ENCODE results near the gene KIF1A.
"Not testable (repeated sequence)": the region's sequence is repeated elsewhere in the genome, so short reads cannot be mapped to it uniquely, and the experiment has no call there.

Gene KIF1A

GRCh38 chr2:240702640-240703011, 117.4 kb downstream of the KIF1A start:
- Histone ChIP-seq H3K27me3 (ENCODE audit: insufficient read depth, low read length) (peaks cover 47% of the 10 kb centered on the region), H3K36me3 (ENCODE audit: insufficient read depth, low read length) (no peaks in the 10 kb centered on the region), H2AFZ (ENCODE audit: low read length, unreplicated experiment) (no peak overlapping the region), H3K79me2 (ENCODE audit: control insufficient read depth, insufficient read depth, low read length, unreplicated experiment) (no peaks in the 10 kb centered on the region), H3K4me3 (ENCODE audit: low read depth, low read length) (no peak overlapping the region), H3K27ac (ENCODE audit: low read depth, low read length) (no peak overlapping the region), H3K4me1 (ENCODE audit: control insufficient read depth, insufficient read depth, low read length, unreplicated experiment) (no peaks in the 10 kb centered on the region)

DNA sequence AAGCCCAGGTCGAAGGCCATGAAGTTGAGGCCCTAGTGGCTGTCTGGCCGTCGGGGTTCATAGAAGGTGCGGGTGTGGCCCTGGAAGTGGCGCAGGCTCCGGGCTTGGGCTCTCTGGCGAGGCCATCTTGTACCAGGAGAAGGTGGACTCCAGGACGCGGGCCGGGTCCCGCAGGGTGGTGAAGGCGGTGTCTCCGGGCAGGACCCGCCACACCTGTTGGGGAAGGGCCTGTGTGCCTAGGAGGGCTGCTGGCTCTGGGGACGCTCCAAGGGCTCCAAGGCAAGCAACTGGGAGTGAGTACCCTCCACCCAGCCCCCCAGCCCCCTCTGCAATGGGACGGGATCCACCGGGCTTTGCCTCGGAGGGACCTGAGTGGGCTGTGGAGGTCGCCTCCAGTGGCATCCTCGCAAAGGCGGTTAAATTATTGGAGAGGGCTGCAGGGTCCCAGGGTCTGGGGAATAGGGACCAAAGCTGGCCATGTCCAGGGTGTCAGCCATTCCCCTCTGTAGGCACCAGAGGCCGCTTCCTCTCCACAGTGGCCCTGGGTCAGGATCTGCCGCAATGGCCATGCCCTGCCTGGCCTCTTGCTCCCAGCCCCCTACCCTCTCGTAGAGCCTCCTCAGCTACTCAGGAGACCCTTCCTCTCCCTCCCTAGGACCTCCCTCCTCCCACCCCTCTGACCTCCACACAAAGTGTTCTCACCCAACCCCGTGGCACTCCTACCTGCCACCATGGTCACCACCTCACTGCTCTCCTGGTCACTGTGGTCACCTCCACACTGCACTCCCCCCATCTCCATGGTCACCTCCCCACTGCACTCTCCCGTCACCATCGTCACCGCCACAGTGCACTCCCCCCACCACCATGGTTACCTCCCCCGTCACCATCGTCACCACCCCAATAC, 118.0 kb downstream of the KIF1A start:
- Histone ChIP-seq H3K79me2 (ENCODE audit: control insufficient read depth, insufficient read depth, low read length, unreplicated experiment) (no peaks in the 10 kb centered on the region), H2AFZ (ENCODE audit: low read length, unreplicated experiment) (no peak overlapping the region), H3K4me3 (ENCODE audit: low read depth, low read length) (no peak overlapping the region), H3K27ac (ENCODE audit: low read depth, low read length) (no peak overlapping the region), H3K4me1 (ENCODE audit: control insufficient read depth, insufficient read depth, low read length, unreplicated experiment) (no peaks in the 10 kb centered on the region), H3K36me3 (ENCODE audit: insufficient read depth, low read length) (no peaks in the 10 kb centered on the region), H3K27me3 (ENCODE audit: insufficient read depth, low read length) (peaks cover 40% of the 10 kb centered on the region)

- H3K4me3 ChIP-seq (ENCODE audit: low read depth, low read length) = no peak overlapping the region
- no peaks in the 10 kb centered on the region for H3K36me3 ChIP-seq (ENCODE audit: insufficient read depth, low read length)
- no peaks in the 10 kb centered on the region for H3K79me2 ChIP-seq (ENCODE audit: control insufficient read depth, insufficient read depth, low read length, unreplicated experiment)
- H3K27ac ChIP-seq (ENCODE audit: low read depth, low read length) = no peak overlapping the region
- H3K4me1 ChIP-seq (ENCODE audit: control insufficient read depth, insufficient read depth, low read length, unreplicated experiment) = no peaks in the 10 kb centered on the region
- H2AFZ ChIP-seq (ENCODE audit: low read length, unreplicated experiment) = no peak overlapping the region
- peaks cover 33% of the 10 kb centered on the region for H3K27me3 ChIP-seq (ENCODE audit: insufficient read depth, low read length)
These were observed 118.8 kb downstream of the KIF1A start for GRCh38 chr2:240701091-240701735.

DNA sequence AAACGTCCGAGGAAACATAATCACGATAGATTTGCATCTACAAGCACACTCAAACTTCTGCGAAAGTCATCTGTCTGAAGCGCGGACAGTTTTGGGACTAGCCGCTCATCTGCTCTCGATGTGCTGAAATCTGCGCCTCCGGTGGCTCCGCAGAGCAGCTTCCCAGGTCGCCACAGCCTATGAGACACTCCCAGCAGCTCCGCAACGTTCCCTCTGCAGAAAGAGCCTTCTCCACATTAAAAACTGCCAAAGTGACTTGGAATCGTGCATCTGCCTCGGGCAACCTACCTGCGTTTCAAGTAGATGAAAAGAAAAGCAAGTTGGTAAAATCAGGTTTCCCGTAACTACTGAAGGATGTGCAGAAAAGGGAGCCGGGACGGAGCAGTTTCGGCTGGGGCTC, 119.4 kb downstream of the KIF1A start:
- not testable (repeated sequence) for H3K27ac ChIP-seq (ENCODE audit: low read depth, low read length); H3K4me3 ChIP-seq (ENCODE audit: low read depth, low read length); H3K4me1 ChIP-seq (ENCODE audit: control insufficient read depth, insufficient read depth, low read length, unreplicated experiment); H3K79me2 ChIP-seq (ENCODE audit: control insufficient read depth, insufficient read depth, low read length, unreplicated experiment); H2AFZ ChIP-seq (ENCODE audit: low read length, unreplicated experiment); H3K36me3 ChIP-seq (ENCODE audit: insufficient read depth, low read length)
- H3K27me3 ChIP-seq (ENCODE audit: insufficient read depth, low read length) = peaks cover 30% of the 10 kb centered on the region

DNA sequence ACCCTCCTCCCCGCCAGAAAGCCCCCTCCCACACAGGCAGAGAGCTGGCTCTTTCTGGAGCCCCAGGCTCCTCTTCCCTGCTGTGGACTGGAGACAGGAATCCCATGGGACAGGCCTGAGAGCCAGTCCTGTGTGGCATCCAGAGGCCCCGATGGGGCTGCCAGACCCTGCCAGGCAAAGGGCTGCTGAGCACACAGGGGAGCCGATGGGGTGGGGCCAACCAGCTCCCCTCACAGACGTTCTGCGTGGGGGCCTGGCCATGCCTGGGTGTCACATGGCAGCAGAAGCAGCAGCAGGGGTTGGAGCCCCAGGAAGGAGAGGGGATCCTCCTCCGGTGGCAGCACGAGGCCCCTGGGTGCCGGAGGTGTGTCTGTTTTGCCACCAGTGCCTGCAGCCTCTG, 120.2 kb downstream of the KIF1A start:
- H3K27ac ChIP-seq (ENCODE audit: low read depth, low read length); H3K4me3 ChIP-seq (ENCODE audit: low read depth, low read length); H3K79me2 ChIP-seq (ENCODE audit: control insufficient read depth, insufficient read depth, low read length, unreplicated experiment); H3K36me3 ChIP-seq (ENCODE audit: insufficient read depth, low read length); H2AFZ ChIP-seq (ENCODE audit: low read length, unreplicated experiment); H3K4me1 ChIP-seq (ENCODE audit: control insufficient read depth, insufficient read depth, low read length, unreplicated experiment): not testable (repeated sequence)
- H3K27me3 ChIP-seq (ENCODE audit: insufficient read depth, low read length) = peaks cover 22% of the 10 kb centered on the region

GRCh38 chr2:240698852-240699561, 121.0 kb downstream of the KIF1A start:
- not testable (repeated sequence) for H3K27ac ChIP-seq (ENCODE audit: low read depth, low read length); H3K4me1 ChIP-seq (ENCODE audit: control insufficient read depth, insufficient read depth, low read length, unreplicated experiment); H3K36me3 ChIP-seq (ENCODE audit: insufficient read depth, low read length); H3K79me2 ChIP-seq (ENCODE audit: control insufficient read depth, insufficient read depth, low read length, unreplicated experiment); H3K4me3 ChIP-seq (ENCODE audit: low read depth, low read length); H2AFZ ChIP-seq (ENCODE audit: low read length, unreplicated experiment)
- H3K27me3 ChIP-seq (ENCODE audit: insufficient read depth, low read length) = peaks cover 16% of the 10 kb centered on the region

GRCh38 chr2:240696469-240696868, 123.5 kb downstream of the KIF1A start:
- H3K4me3 ChIP-seq (ENCODE audit: low read depth, low read length); H3K36me3 ChIP-seq (ENCODE audit: insufficient read depth, low read length); H3K27ac ChIP-seq (ENCODE audit: low read depth, low read length); H3K79me2 ChIP-seq (ENCODE audit: control insufficient read depth, insufficient read depth, low read length, unreplicated experiment); H2AFZ ChIP-seq (ENCODE audit: low read length, unreplicated experiment); H3K27me3 ChIP-seq (ENCODE audit: insufficient read depth, low read length); H3K4me1 ChIP-seq (ENCODE audit: control insufficient read depth, insufficient read depth, low read length, unreplicated experiment): not testable (repeated sequence)

- H3K4me1 ChIP-seq (ENCODE audit: control insufficient read depth, insufficient read depth, low read length, unreplicated experiment); H3K79me2 ChIP-seq (ENCODE audit: control insufficient read depth, insufficient read depth, low read length, unreplicated experiment); H2AFZ ChIP-seq (ENCODE audit: low read length, unreplicated experiment); H3K27ac ChIP-seq (ENCODE audit: low read depth, low read length); H3K4me3 ChIP-seq (ENCODE audit: low read depth, low read length); H3K27me3 ChIP-seq (ENCODE audit: insufficient read depth, low read length); H3K36me3 ChIP-seq (ENCODE audit: insufficient read depth, low read length): not testable (repeated sequence)
These were observed 124.4 kb downstream of the KIF1A start for GRCh38 chr2:240695593-240695992.

- H3K4me3 ChIP-seq (ENCODE audit: low read depth, low read length); H3K27me3 ChIP-seq (ENCODE audit: insufficient read depth, low read length); H3K4me1 ChIP-seq (ENCODE audit: control insufficient read depth, insufficient read depth, low read length, unreplicated experiment); H3K36me3 ChIP-seq (ENCODE audit: insufficient read depth, low read length); H2AFZ ChIP-seq (ENCODE audit: low read length, unreplicated experiment); H3K27ac ChIP-seq (ENCODE audit: low read depth, low read length); H3K79me2 ChIP-seq (ENCODE audit: control insufficient read depth, insufficient read depth, low read length, unreplicated experiment): not testable (repeated sequence)
These were observed 125.7 kb downstream of the KIF1A start for GRCh38 chr2:240694304-240694703.

DNA sequence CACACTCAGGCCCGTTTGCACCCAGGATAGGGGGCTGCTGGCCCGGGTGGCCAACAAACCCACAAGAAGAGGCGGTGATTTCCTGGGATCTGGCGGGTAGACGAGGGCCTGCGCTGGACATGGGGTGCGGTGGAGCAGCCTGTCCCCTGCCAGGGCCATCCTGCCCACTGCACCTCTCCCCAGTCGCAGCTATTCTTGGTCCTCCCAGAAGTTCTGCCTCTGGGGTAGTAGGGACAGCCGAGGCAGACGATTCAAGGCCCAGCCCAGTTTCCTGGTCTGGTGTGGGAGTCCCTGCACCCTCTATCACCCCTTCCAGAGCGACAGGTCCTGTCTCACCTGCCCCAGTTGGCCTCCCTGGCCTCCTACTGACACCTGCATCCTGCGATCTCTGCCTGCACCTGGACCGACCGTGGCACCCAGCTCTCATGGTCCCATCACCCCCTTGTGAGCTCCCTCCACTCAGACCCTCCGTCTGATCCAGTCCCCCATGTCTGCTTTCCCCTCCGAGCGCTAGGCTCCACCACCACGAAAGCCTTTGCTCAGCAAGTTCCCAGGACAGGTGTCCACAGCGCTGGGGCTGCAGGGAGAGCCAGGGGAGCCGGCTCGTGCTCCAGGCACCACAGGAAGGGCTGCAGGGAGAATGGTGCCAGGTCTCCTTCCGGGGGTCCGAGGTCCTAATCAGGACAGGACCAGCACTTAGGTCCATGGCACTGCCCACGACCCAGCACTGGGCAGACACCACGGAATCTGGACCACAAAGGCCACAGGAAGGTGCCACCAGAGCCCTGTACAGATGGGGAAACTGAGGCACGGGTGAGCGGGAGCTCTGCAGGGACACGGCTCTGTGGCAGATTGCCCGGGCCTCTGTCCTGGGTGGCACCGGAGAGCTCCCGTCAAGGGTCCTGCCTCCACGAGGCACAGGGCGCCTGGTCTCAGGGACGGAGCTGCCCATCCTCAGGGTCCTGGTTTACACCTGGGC, 127.1 kb downstream of the KIF1A start:
- H3K4me3 ChIP-seq (ENCODE audit: low read depth, low read length); H3K27me3 ChIP-seq (ENCODE audit: insufficient read depth, low read length); H2AFZ ChIP-seq (ENCODE audit: low read length, unreplicated experiment); H3K79me2 ChIP-seq (ENCODE audit: control insufficient read depth, insufficient read depth, low read length, unreplicated experiment); H3K27ac ChIP-seq (ENCODE audit: low read depth, low read length); H3K36me3 ChIP-seq (ENCODE audit: insufficient read depth, low read length); H3K4me1 ChIP-seq (ENCODE audit: control insufficient read depth, insufficient read depth, low read length, unreplicated experiment): not testable (repeated sequence)

Measured in ACC112 (cell line).